GM21717 (cell line): ENCODE data around the gene RBP4.

Experiments used
- ATAC-seq: cut with Tn5 transposase; IDR thresholded peaks from one replicate; pipeline ENCODE4 v1.9.1; 2021; ENCODE audit warnings: mild to moderate bottlenecking, moderate library complexity; ENCODE audit not compliant: unreplicated experiment

The RBP4 gene

DNA sequence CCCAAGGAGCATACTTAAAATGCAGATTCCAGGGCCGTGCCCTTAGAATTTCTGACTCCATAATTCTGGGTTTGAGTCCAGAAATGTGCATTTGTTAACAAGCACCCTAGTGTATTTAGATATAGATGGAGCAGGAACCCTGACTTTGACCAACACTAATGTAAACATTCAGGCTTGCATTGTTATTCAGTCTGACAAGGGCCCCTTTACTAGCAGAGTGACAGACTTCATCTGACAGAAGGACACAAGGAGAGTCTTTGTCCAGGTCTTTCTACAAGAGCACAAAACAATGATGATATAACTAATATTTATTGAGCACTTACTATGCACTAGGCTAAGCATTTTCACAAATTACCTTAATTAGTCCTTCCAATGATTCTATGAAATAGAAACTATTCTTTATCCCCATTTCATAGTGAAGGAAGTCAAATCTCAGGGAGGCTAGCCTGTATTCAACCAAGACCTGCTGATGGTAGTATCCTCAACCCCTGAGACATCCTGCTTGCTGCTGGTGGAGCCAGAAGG lies 3.9 kb downstream of the RBP4 start:
- no peak for ATAC-seq

DNA sequence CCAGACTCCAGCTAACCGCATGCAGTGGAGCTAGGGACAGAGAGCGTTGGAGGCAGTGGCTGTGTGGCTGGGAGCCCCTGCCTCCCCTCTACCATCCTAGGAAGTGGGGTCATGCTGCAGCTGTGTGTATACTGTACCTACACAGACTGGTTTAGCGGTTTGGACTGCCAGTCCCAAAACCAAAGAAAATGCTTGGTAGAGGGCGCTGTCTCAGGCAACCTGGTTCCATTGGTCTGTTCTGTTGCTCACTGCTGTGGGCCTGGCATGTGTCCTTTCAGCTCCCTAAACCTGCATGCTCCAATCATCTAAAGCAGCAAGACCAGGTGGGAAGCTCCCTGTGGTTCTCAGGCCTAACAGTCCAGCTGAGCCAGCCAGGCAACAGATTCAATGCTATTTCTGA lies 4.5 kb downstream of the RBP4 start:
- no peak for ATAC-seq

DNA sequence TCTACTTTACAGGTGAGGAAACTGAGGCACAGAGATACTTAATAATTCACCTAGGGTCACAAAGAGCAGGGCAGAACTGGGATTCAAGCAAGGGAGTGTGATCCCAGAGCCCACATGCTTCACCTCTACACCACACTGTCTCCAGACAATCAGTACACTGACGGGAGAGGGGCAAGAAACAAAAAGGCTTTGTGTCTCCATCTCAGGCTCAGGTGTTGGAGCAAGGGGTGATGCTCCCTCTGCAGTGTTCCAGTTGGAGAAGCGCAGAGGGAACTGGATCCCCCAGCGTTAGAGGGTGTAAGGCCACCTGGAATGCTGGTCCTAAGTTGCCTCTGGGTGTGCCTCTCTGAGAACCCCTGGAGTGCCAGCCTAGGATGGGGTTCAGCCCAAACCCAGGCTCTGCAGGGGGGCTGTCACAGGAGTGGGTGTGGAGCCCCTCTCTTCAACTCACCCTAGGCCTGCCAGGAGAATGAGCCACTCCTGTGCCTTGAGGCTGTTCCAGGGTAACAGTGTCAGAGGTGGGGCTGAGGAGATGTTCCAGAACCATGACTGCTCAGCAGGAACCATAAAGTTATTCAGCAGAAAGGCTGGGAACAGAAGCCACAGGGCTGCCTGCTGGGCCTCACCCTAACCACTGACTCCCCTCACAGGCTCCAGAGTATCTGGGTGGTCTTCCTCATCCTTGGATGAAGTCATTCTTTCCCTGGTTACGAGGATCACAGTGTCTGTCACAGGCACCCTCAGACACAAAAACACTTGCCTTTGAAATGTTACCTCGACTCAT lies 5.5 kb downstream of the RBP4 start:
- no peak for ATAC-seq

DNA sequence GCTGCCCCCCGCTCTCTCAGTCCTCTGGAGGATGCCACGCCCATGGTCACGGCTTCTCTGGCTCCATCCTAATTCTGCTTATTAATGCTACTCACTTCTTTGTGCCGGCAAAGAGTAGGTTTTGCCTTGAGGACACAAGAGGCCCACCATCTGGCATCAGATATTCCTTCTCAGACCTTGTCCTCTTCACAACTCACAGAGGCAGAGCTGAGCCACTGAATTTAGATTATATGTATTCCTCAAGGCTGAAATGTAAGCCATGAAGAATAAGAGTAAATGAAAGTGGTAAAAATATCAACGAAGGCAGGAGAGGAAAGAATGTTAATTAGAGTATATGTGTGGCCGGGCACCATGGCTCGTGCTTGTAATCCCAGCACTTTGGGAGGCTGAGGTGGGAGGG lies 6.5 kb downstream of the RBP4 start:
- no peak for ATAC-seq

DNA sequence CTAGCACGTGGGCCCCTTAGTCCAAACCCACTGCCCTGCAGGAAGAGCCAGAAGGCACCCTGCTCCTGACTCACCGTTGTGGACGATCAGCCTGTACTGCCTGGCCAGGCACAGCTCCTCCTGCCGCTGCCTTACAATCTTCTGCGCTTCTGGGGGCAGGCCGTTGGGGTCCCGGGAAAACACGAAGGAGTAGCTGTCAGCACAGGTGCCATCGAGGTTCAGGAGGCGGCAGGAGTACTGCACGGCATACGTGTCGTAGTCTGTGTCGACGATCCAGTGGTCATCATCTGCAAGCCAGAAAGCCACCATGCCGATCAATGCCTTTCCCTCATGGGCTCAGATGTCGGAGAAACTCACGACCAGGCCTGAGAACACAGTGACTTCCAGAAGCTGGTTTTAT lies 7.3 kb downstream of the RBP4 start:
- no peak for ATAC-seq

DNA sequence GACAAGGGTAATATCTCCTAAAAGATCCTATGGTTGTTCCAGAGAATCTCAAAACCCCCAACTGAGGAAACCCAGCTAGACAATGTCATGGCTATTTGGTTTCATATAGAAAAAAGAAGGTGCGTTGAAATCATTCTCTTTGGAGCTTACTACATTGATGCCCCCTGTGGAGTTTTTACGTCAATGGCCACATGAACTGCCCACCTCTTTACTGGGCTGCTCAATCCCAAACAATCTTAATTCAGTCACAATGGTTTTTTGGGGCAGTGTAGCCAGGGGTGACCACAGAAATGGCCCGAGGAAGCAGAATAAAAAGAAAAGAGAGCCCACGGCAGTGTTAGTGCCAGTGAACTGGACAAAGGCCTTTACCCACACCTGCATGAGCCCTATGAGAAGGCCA lies 7.8 kb downstream of the RBP4 start:
- ATAC-seq = no peak

DNA sequence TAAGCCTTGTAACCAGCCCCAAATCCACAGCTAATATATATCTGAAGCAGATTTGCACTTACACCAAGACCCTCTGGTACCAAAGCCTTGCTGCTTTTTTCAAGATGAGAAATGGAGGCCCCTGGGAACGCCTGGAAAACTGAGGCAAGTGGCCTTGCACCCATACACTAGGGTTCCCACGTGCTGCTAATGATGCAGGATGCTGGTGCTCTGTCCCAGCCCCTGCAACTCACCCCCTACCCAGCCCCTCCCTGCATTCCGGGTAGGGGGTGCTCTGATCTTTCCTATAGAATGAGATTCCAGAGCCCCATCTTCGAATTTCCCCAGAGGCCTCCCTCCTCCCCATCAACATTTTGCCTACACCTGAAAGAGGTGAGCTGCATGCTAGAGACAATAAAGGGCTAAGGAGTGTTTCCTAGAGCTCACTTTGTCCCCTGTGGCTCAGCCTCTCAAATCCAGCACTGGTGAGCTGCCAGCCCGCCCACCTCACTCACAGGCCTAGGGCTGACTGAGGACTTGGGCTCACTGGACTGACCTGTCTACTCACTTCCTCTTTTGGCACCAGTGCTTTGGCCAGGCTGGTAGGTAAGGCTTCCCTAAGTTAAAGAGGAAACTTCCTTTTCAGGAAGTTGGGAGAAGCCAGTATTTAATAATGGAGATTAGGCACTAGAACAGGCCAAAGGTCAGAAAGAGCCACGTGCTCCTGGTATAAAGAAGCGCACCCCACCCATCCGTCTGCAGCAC lies 9.8 kb downstream of the RBP4 start:
- ATAC-seq = no peak

DNA sequence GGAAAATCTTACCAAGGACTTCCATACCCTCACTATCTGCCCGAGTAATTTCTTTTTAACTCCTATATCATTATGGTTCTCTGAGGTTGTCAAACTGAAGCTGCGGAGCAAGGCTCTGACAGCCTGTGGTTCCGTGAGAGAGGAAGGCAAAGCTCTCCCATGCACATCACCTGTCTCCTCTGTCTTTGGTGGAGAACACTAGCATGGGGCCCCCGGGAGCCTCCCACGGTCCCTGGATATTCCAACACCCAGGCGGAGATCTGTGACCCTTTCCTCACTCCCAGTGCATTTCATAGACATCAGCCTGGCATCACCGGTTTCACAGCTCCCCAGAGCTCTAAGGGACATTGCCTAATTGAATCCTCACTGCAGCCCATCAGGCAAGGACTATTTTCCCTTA lies 10.4 kb downstream of the RBP4 start:
- ATAC-seq = no peak

DNA sequence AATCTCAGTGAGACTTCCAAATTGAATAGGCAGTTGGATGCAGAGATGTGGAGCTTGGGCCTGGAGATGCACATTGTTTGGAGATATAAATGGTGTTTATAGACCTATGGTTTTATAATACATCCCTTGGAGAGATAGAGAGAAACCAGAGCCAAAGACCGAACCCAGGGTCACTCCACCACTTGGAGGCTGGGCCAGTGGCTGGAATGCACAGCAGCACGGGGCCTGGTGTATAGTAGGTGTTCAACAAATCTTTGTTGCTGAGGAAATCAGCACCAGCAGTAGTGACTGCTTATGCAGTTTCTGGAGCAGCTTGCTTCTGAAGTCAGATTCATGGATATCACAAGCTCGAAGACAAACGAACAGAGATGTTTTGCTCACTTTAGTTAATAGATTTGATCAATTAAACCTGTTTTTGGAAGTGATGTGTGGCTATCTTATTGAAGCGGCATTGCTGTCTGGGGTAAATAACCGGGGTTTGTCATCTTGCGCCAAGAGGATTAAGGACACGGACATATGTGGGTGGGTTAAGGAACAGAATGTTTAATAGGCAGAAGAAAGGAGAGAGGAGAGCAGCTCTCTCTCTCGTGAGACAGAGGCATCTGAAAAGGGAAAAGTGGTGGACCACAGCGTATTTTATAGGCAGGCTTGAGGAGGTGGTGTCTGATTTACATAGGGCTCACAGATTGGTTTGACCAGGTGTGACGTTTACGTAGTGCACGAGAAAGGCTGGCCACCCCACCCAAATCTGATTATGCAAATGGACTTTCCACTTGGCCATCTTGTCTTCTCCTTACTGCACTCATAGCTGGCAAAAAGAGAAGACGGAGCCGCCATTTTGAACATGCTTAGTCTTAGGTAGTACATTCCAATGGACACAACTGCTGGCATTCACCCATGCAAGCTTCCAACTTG lies 11.1 kb downstream of the RBP4 start:
- ATAC-seq = no peak

DNA sequence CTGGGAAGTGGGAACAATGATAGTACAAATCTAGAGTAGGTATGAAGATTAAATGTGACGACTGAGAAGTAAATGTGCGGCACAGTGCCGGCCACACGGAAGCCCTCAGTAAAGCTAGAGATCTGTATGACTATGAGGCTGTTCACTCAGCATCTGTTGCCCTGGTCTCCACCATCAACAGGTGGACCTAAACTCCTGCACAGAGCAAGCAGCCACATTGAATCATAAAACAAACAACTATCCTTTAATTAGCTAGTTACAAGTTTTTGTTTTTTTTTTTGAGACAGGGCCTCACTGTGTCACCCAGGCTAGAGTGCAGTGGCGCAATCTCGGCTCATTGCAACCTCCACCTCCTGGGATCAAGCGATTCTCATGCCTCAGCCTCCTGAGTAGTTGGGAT lies 16.6 kb downstream of the RBP4 start:
- no peak for ATAC-seq

DNA sequence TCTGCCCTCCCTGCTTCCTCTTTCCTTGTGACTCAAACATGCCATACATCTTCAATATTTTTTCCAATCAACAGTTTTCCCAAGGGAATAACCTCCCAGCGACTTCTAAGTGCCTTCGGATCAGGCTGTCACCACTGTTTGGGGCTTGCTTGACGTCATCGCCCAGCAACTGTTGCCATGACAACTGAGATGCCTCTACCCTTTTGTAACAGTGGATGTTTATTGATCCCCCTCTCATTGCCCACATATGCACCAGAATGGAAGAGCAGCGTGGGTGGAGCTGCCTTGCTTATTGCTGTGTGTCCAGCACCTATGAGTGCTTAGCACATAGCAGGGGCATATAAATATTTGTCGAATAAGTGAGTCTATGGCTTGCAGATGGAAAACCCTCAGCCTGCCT lies 20.2 kb downstream of the RBP4 start:
- no peak for ATAC-seq

DNA sequence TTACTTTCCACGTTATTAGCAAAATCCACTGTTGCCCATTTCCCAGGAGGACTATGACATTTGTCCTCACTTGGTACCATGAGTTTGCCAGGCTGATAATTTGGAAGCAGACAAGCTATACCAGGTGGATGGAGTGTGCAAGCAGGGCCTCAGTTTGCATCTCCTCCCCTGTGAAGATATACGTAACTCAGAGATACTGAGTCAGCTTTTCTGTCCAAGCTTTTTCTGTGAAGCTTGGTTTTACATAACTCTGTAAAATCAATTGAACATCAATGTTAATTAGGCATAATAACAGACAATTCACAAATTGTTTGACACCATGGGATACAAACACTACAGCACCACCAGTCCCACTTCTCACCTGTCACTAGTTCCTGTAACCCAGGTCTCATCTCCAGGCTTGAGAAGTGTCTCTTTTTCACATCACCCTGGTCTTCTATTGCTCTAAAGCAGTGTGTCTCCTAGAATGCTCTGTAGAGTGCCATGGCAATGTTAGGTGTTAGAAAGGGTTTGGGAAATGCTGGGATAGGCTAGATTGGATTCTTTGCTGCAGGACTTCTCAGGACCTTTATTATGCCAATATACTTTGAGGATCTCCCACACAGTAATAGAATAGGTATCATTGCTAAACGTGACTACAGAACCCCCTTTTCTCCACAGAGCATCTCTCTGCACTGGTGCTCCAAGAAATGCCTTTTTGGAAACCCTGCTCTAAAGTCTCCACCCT lies 20.9 kb downstream of the RBP4 start:
- ATAC-seq = no peak

DNA sequence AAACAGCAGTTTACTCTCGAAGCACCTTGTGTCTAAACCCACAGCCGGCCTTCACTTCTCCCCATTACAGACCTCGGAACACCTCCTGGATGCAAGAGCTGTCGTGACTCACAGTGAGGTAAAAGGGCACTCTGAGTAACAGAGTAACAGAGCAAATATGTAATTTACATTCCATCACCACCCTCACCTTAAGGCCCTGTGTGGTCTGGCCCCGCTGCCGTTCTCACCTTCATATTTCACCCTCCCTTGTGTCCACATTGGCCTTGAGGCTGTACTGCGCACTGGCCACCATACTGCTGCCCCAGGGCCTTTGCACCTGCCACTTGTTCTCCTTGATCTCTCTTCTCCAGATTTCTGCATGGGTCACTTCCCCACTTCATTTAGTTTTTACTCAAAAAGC lies 21.9 kb downstream of the RBP4 start:
- no peak for ATAC-seq

DNA sequence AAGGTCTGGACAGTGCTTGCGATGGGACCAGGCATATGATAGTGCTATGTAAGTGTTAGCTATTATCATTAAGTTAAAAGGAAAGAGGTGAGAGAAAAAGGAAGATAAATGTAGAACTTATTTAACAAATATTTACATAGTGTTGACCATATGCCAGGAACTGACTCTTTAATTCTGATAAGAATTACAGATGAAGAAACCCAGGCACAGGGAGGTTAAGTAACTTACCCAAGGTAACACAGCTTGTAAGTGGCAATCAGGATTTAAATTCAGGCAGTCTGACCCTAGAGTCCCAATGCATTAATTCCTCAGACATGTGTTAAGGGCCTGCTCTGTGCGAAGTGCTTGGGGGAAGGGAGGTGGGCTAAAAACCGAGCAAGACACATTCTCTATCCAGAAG lies 23.5 kb downstream of the RBP4 start:
- ATAC-seq = no peak

DNA sequence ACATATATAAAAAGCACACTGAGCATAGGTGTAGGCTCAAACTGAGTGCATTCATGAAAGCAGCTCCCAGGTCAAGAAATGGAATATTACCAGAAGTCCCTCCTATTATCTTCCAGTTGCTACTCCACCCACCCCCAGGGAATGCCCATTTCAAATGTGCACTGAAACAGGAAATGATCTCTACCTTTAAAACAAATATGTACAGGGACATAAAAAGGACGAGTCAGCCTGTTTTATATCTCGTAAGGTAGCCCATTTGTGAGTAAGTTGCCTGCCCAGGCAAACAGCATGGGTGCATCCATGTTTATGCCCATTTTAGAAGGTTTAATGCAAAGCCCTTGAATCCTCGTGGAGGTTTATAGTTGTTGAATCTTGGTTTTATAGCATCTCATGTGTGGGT lies 24.1 kb downstream of the RBP4 start:
- no peak for ATAC-seq

DNA sequence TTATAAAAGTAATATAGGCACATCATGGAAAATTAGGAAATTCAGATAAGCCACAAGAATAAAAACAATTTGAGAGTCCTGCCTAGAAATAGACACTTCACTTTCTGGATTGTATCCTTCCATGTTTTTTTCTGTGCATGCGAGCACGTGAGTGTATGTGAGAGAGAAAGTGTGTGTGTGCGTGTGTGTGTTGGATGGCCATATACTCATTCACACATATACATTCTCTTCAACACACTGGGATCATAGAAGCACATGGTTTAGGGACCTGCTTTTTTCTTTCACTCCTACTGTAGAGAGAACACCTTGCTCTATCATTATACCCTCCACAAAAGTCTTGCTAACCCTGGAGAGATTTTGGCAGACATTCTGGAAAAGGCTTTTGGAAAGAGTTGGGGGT lies 27.1 kb downstream of the RBP4 start:
- no peak for ATAC-seq

DNA sequence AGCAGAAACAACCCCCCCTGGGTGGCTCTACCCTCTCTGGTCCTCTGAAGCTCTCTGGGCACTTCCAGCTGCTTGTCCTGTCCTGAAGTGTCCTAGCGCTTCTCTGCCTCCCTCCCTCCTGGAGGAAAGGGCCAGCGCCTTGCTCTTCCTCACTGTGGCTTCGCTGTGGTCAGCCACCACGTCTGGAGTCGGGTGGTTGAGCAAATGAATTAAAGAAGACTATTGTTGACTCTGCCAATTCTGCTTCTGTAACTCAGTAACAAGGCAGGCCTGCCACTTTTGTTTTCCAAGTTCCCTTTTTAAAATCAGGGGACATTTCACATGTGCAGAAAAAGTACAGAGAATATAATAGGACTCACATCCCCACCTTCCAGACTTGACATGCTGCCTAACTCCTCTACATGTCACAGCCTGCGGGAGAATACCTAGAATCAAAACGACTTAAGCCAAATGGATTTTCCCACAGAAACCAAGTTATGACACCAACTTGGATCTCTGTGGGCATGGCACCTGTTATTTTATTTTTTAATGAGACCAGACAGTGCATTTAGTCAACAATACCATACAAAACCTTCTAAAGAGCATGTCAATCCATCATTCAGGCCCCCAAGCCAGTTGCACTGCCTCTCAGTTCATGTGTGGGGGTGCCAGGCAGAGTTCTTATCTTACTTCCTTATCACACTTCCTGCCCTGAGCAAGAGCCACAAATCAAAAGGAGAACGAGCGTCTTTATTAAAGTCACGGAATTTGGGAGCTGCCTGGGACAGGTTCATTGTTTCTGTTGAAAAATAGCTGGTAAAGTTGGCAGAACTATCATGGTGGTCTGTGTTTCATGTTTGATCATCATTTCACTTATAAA lies 27.8 kb downstream of the RBP4 start:
- ATAC-seq = no peak

DNA sequence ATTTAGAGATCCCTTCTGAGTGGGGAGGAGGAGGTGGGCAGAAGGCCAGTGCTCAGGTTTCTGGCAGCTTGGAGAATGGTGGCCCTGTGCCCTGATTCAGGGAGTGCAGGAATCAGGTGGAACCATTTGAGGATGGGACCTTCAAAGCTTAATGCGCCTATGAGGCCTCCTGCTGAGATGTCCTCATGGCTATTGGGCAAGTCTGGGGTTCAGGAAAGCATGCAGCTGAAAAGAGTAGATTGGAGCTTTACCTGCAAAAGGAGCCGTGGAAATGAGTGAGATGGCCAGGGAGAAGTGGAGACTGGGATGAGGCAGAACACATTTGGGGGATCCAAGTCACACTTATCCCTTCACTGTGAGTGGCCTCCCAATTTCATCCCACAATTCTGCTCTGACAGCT lies 28.4 kb downstream of the RBP4 start:
- no peak for ATAC-seq

DNA sequence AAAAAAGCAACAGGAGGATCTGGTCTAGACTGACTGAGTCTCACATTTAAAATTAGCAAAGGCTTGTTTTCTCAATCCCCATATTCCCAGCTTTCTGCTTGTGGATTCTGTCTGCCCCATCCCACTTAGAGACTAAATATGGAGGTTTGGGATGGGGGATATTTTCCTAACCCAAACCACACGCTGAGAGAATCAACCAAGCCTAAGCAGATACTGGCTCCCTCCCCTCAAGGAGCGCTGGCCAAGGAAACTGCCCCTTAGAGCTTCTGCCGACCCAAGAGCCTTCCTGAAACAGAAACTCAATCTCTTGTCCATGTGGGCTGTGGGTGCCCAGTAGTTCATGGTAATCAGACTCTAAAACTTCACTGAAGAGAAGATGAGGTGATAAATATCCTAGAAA lies 30.7 kb downstream of the RBP4 start:
- ATAC-seq = no peak

DNA sequence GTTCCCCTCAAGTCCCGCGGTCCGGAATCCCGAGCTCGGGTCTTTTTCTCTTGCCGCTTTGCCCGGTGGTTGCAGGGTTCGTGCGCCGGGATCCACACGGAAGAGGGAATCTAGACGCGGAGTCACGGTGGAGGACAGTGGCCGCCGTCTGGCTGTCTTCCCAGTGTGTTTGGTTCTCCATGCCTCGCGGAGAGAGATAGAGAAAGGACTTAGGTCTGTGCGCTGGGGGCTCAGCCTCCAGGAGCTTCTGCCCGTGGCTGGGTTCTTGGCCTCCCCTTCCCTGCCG lies 33.0 kb downstream of the RBP4 start:
- ATAC-seq = no peak
